ENCODE results near the gene KIF5A. TPM values are rescaled to one million over a fixed set of nuclear protein-coding genes. Genes with fewer than 3 reads are reported as not detected.

KIF5A gene
- polyA plus RNA-seq, 1 of the 3 experiments (the other 2 are of a cell fraction): 6.2 TPM

GRCh38 chr12:57516617-57517153 is 33.2 kb upstream of the KIF5A start:
- no peak for DNase-seq
- CTCF ChIA-PET: interaction anchor here (0.5 to 1.4 kb wide), 5 partner anchors 25 to 209 kb away, joined by 3 read pairs; partner anchors contain the start of gene GLI1

More at GRCh38 chr12:57516617-57517153, 33.2 kb upstream of the KIF5A start:
- no peaks in the 10 kb centered on the region for H3K9me3 ChIP-seq
- peaks cover 57% of the 10 kb centered on the region in 2 experiments for H3K36me3 ChIP-seq (replicated peaks in 1 of 2; ENCODE audit: control insufficient read depth in 1 of 2, insufficient read depth in 2 of 2, low read length in 1 of 2)
- no peak overlapping the region for H3K4me3 ChIP-seq (ENCODE audit: low read depth in 2 of 2, low read length in 1 of 2)
- no peak for TF ChIP-seq CHD2 (IDR thresholded peaks at IDR 0.05; ENCODE audit: low read length, partially characterized antibody)
- no peak for TF ChIP-seq EZH2phosphoT487 (IDR thresholded peaks at IDR 0.05; ENCODE audit: borderline replicate concordance, low read depth)
- TF ChIP-seq MAX (IDR thresholded peaks at IDR 0.05; ENCODE audit: low read depth): no peak
- TF ChIP-seq ELF1 (IDR thresholded peaks at IDR 0.05): no peak
- no peak for TF ChIP-seq MXI1 (IDR thresholded peaks at IDR 0.05; ENCODE audit: low read depth, low read length)
- no peak for TF ChIP-seq USF2 (IDR thresholded peaks at IDR 0.05; ENCODE audit: borderline replicate concordance, low read depth, low read length)
- TF ChIP-seq MEF2A (IDR thresholded peaks at IDR 0.05; ENCODE audit: borderline replicate concordance, low read depth): no peak
- no peak for TF ChIP-seq REST (IDR thresholded peaks at IDR 0.05; ENCODE audit: low read depth, low read length)
- TF ChIP-seq NFIC (IDR thresholded peaks at IDR 0.05; ENCODE audit: borderline replicate concordance): no peak
- no peak for TF ChIP-seq SMC3 (IDR thresholded peaks at IDR 0.05; ENCODE audit: low read depth, low read length)
- TF ChIP-seq TEAD4 (IDR thresholded peaks at IDR 0.05; ENCODE audit: borderline replicate concordance, insufficient read depth): no peak
- no peak for TF ChIP-seq RXRA (IDR thresholded peaks at IDR 0.05; ENCODE audit: borderline replicate concordance, low read depth)
- TF ChIP-seq NRF1 (IDR thresholded peaks at IDR 0.05; ENCODE audit: low read depth, low read length): no peak
- TF ChIP-seq CTCF (IDR thresholded peaks at IDR 0.05): no peak
- TF ChIP-seq TAF1 (IDR thresholded peaks at IDR 0.05; ENCODE audit: borderline replicate concordance, low read depth, low read length): no peak
- no peak for TF ChIP-seq ZBTB33 (IDR thresholded peaks at IDR 0.05; ENCODE audit: borderline replicate concordance, low read depth)
- WGBS (ENCODE audit: low lambda C conversion rate): 93% methylated on average over 11 of the region's 11 CpGs
- POLR2A ChIA-PET: interaction anchor here (0.7 to 2.2 kb wide), 4 partner anchors 19 to 55 kb away, joined by 3 to 8 read pairs (median 4); no protein-coding TSS in a partner anchor
- H2AFZ ChIP-seq (ENCODE audit: low read depth): no peak overlapping the region
- no peaks in the 10 kb centered on the region for H3K9me2 ChIP-seq
- H3K9ac ChIP-seq: no peak overlapping the region
- peaks cover 37% of the 10 kb centered on the region for H3K79me2 ChIP-seq (ENCODE audit: insufficient read depth)
- H3K27ac ChIP-seq (ENCODE audit: low read depth in 2 of 2, low read length in 1 of 2): peak overlapping the region in 1 of 2 experiments; percentile 98; a peak in 2 of 4 replicates
- peak overlapping the region; percentile 5; the same call in 1 of the 2 replicates for H3K4me2 ChIP-seq
- peaks cover 62% of the 10 kb centered on the region for H3F3A ChIP-seq (replicated peaks; ENCODE audit: insufficient read depth)
- H4K20me1 ChIP-seq (ENCODE audit: insufficient read depth): peaks cover 41% of the 10 kb centered on the region
- no peaks in the 10 kb centered on the region for H3K27me3 ChIP-seq (ENCODE audit: insufficient read depth)
- peaks cover 21 to 30% of the 10 kb centered on the region in 2 experiments for H3K4me1 ChIP-seq (ENCODE audit: control insufficient read depth in 1 of 2, insufficient read depth in 2 of 2, low read depth in 1 of 2, low read length in 1 of 2)
